A549 (cell line): Measurements from ENCODE around the gene TRPV2. TPM values are rescaled to one million over a fixed set of nuclear protein-coding genes. Genes with fewer than 3 reads are reported as not detected.

Experiments used
- ATAC-seq, 2 experiments: fragments of 200-7000 bp in 1 of 2; fragments of >200 bp in 1 of 2; cut with Nextera tagmentation in 1 of 2; cut with Tn5 transposase in 1 of 2; 3 replicates each; pipeline versions ENCODE4 v1.8.0 to v1.9.1; 2018 to 2020; ENCODE audit warnings: mild to moderate bottlenecking in 1 of 2, moderate library complexity in 1 of 2
- CTCF ChIA-PET: fragments of 300-600 bp; sonication (Branson Sonifier 250); formaldehyde crosslinking; extraction: SDS; loops from one replicate; lab custom pipeline; 2021; ENCODE audit warnings: antibody characterized with exemption, inconsistent platforms; lab: Yijun Ruan, JAX
- POLR2A ChIA-PET: fragments of 350-600 bp; formaldehyde crosslinking; extraction: SDS; loops from one replicate; lab custom pipeline; 2021; ENCODE audit warnings: antibody characterized with exemption, inconsistent platforms; lab: Yijun Ruan, JAX
- DNase-seq, 2 experiments: peaks; one replicate each; pipeline versions ENCODE4 v3.0.0 to v3.0.0-alpha.2; 2011 to 2016; ENCODE audit warnings: low read depth in 1 of 2, low spot score in 1 of 2
- FAIRE-seq: peaks from 2 replicates; lab custom pipeline; 2011; peaks lifted over from hg19 to GRCh38; lab: Jason Lieb, UNC
- H3K27ac ChIP-seq, 2 experiments: fragments of >200 bp; sonication (Bioruptor Twin); formaldehyde crosslinking; 3 replicates each; pipeline ENCODE4 v1.5.1; 2016 to 2017
- H3K4me1 ChIP-seq: fragments of >200 bp; sonication (Bioruptor Twin); formaldehyde crosslinking; 3 replicates; pipeline ENCODE4 v1.6.1; 2016
- H3K4me2 ChIP-seq: fragments of >200 bp; sonication (Bioruptor Twin); formaldehyde crosslinking; 3 replicates; pipeline ENCODE4 v1.6.1; 2016
- H3K4me3 ChIP-seq: fragments of >200 bp; sonication (Bioruptor Twin); formaldehyde crosslinking; 3 replicates; pipeline ENCODE4 v1.5.1; 2016
- H3K9me3 ChIP-seq: fragments of >200 bp; sonication (Bioruptor Twin); formaldehyde crosslinking; 3 replicates; pipeline ENCODE4 v1.6.1; 2016
- BHLHE40 ChIP-seq: IDR thresholded peaks from 2 replicates; pipeline ENCODE4 v1.6.1; 2012; ENCODE audit warnings: low read depth, low read length, inconsistent platforms
- CEBPB ChIP-seq, 2 experiments: fragments of >200 bp in 1 of 2; sonication (Bioruptor Twin) in 1 of 2; formaldehyde crosslinking in 1 of 2; IDR thresholded peaks; 2 replicates each; pipeline ENCODE4 v1.6.1; 2012 to 2016
- FOSB ChIP-seq: fragments of 250-450 bp; sonication (Bioruptor Pico); IDR thresholded peaks from 2 replicates; pipeline ENCODE4 v1.5.0; 2020; ENCODE audit warnings: mild to moderate bottlenecking, moderate library complexity
- HOXB5 ChIP-seq: fragments of 250-450 bp; sonication (Bioruptor Pico); IDR thresholded peaks from 2 replicates; pipeline ENCODE4 v1.5.0; 2020; ENCODE audit warnings: mild to moderate bottlenecking, moderate library complexity
- JUN ChIP-seq, 2 experiments: fragments of >200 bp; sonication (Bioruptor Twin); formaldehyde crosslinking; IDR thresholded peaks; 2 replicates in 1 of 2; 3 replicates in 1 of 2; pipeline ENCODE4 v1.6.1; 2016 to 2017
- JUNB ChIP-seq: fragments of >200 bp; sonication (Bioruptor Twin); formaldehyde crosslinking; IDR thresholded peaks from 2 replicates; pipeline ENCODE4 v1.6.1; 2016
- KDM1A ChIP-seq: fragments of 200-600 bp; sonication (generic); IDR thresholded peaks from 2 replicates; pipeline ENCODE4 v1.6.1; 2016; ENCODE audit warnings: low read depth, mild to moderate bottlenecking
- KDM5A ChIP-seq: fragments of 200-600 bp; sonication (generic); IDR thresholded peaks from 2 replicates; pipeline ENCODE4 v1.6.1; 2016; ENCODE audit warnings: antibody characterized with exemption, mild to moderate bottlenecking
- MAZ ChIP-seq: fragments of 150-350 bp; IDR thresholded peaks from 2 replicates; pipeline ENCODE4 v1.6.1; 2014; ENCODE audit warnings: antibody characterized with exemption, low read depth, low read length, borderline replicate concordance
- NFE2L2 ChIP-seq: fragments of 150-350 bp; conservative IDR thresholded peaks from 2 replicates; pipeline ENCODE4 v1.6.1; 2014; ENCODE audit warnings: low read length
- POLR2A ChIP-seq: IDR thresholded peaks from 2 replicates; pipeline ENCODE4 v1.6.1; 2012; ENCODE audit warnings: mild to moderate bottlenecking, low read length
- RAD21 ChIP-seq, 2 experiments: fragments of >200 bp in 1 of 2; sonication (Bioruptor Twin) in 1 of 2; formaldehyde crosslinking in 1 of 2; IDR thresholded peaks in 1 of 2; conservative IDR thresholded peaks in 1 of 2; 2 replicates in 1 of 2; 3 replicates in 1 of 2; pipeline ENCODE4 v1.6.1; 2012 to 2018; ENCODE audit warnings: inconsistent platforms in 1 of 2
- RFX5 ChIP-seq: fragments of 450-650 bp; IDR thresholded peaks from 2 replicates; pipeline ENCODE4 v1.7.1; 2014; ENCODE audit warnings: antibody characterized with exemption, mild to moderate bottlenecking, moderate library complexity
- SMC3 ChIP-seq: fragments of >200 bp; sonication (Bioruptor Twin); formaldehyde crosslinking; IDR thresholded peaks from 3 replicates; pipeline ENCODE4 v1.6.1; 2018; ENCODE audit warnings: inconsistent platforms
- SREBF2 ChIP-seq: fragments of 450-650 bp; IDR thresholded peaks from 2 replicates; pipeline ENCODE4 v1.6.1; 2014; ENCODE audit warnings: mild to moderate bottlenecking, moderate library complexity
- USF2 ChIP-seq: fragments of 450-650 bp; IDR thresholded peaks from 2 replicates; pipeline ENCODE4 v1.6.1; 2014; ENCODE audit warnings: antibody characterized with exemption
- ZNF302 ChIP-seq: fragments of 250-450 bp; sonication (Bioruptor Pico); IDR thresholded peaks from 2 replicates; pipeline ENCODE4 v1.9.0; 2021; ENCODE audit warnings: inconsistent platforms, mild to moderate bottlenecking, moderate library complexity
- WGBS: methylation state at CpG from one replicate; pipeline ENCODE4 v1.1.6; 2017; ENCODE audit errors: missing lambda C conversion rate; 5-methylcytosine and 5-hydroxymethylcytosine counted together
- polyA plus RNA-seq, 4 experiments: library from polyadenylated mRNA; depleted of rRNA in 3 of 4; stranded (reverse); fragments of >200 nt; fragmentation: RNase III in 1 of 4; extraction: RNeasy Plus Mini Kit Qiagen cat#74134 plus additional on column Dnase treatment in 1 of 4; gene quantifications; 2 replicates in 3 of 4; 3 replicates in 1 of 4; pipeline ENCODE4 v1.2.3, GENCODE V29; 2011 to 2017
- TF ChIP-seq, protein P1 (sequence below): fragments of 200-600 bp; sonication (generic); IDR thresholded peaks from 2 replicates; pipeline ENCODE4 v1.6.1; 2016; ENCODE audit warnings: antibody characterized with exemption, mild to moderate bottlenecking, moderate library complexity
- TF ChIP-seq, protein P2 (sequence below): IDR thresholded peaks from 2 replicates; pipeline ENCODE4 v1.6.1; 2012

TRPV2 gene
- polyA plus RNA-seq, 2 of the 4 experiments (the other 2 are of a cell fraction) = 0.31 to 0.61 TPM

- TF ChIP-seq, protein P1, sequence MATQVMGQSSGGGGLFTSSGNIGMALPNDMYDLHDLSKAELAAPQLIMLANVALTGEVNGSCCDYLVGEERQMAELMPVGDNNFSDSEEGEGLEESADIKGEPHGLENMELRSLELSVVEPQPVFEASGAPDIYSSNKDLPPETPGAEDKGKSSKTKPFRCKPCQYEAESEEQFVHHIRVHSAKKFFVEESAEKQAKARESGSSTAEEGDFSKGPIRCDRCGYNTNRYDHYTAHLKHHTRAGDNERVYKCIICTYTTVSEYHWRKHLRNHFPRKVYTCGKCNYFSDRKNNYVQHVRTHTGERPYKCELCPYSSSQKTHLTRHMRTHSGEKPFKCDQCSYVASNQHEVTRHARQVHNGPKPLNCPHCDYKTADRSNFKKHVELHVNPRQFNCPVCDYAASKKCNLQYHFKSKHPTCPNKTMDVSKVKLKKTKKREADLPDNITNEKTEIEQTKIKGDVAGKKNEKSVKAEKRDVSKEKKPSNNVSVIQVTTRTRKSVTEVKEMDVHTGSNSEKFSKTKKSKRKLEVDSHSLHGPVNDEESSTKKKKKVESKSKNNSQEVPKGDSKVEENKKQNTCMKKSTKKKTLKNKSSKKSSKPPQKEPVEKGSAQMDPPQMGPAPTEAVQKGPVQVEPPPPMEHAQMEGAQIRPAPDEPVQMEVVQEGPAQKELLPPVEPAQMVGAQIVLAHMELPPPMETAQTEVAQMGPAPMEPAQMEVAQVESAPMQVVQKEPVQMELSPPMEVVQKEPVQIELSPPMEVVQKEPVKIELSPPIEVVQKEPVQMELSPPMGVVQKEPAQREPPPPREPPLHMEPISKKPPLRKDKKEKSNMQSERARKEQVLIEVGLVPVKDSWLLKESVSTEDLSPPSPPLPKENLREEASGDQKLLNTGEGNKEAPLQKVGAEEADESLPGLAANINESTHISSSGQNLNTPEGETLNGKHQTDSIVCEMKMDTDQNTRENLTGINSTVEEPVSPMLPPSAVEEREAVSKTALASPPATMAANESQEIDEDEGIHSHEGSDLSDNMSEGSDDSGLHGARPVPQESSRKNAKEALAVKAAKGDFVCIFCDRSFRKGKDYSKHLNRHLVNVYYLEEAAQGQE = no peak
- TF ChIP-seq KDM1A (no peak), MAZ (no peak), BHLHE40 (no peak), RAD21 (conservative IDR thresholded peaks at IDR 0.05 in 1 of 2, IDR thresholded peaks at IDR 0.05 in 1 of 2) (no peak), JUNB (no peak), NFE2L2 (no peak), SMC3 (no peak)
- TF ChIP-seq, all 56 proteins: peak for 0
Observed at GRCh38 chr17:16464303-16465051, 49.1 kb downstream of the TRPV2 start (continued).

GRCh38 chr17:16465052-16465312 is 49.6 kb downstream of the TRPV2 start:
- H3K4me1 ChIP-seq = peaks cover 10% of the 10 kb centered on the region; the same call in 2 of the 3 replicates

More at GRCh38 chr17:16465052-16465312, 49.6 kb downstream of the TRPV2 start:
- H3K9me3 ChIP-seq = no peaks in the 10 kb centered on the region
- H3K4me3 ChIP-seq = no peak overlapping the region
- WGBS = 93% methylated on average over 3 of the region's 3 CpGs
- no peak overlapping the region for H3K27ac ChIP-seq
- ChIA-PET POLR2A (interaction anchor here (1.4 kb wide), 1 partner anchor 27 kb away, joined by 5 read pairs; no protein-coding TSS in a partner anchor), CTCF (interaction anchor here (1.6 to 29.8 kb wide), 3 partner anchors 13 to 55 kb away, joined by 5 to 589 read pairs (median 89); no protein-coding TSS in a partner anchor)
- FAIRE-seq (no peak), ATAC-seq (no peak; a peak in 1 of 6 replicates), DNase-seq (no peak)
- TF ChIP-seq SREBF2 (no peak), CEBPB (IDR thresholded peaks at IDR 0.05) (no peak), ZNF302 (no peak), HOXB5 (CRISPR knock-in tag) (no peak), FOSB (CRISPR knock-in tag) (no peak), JUN (IDR thresholded peaks at IDR 0.05) (no peak), RAD21 (conservative IDR thresholded peaks at IDR 0.05 in 1 of 2, IDR thresholded peaks at IDR 0.05 in 1 of 2) (no peak), POLR2A (no peak), RFX5 (no peak), KDM5A (no peak), USF2 (no peak)
- TF ChIP-seq, protein P1 = no peak
- TF ChIP-seq, protein P2, sequence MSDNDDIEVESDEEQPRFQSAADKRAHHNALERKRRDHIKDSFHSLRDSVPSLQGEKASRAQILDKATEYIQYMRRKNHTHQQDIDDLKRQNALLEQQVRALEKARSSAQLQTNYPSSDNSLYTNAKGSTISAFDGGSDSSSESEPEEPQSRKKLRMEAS = no peak
- H3K4me2 ChIP-seq = no peak overlapping the region
